ENCODE measurements around the gene NDUFA13.

NDUFA13 gene

GRCh38 chr19:19538061-19538784 is 22.2 kb downstream of the NDUFA13 start, which contains the start of gene CILP2 (continued):
- TF ChIP-seq ZNF214 (tag by site-specific recombination; IDR thresholded peaks at IDR 0.05; ENCODE audit: borderline replicate concordance) (no peak), ZNF558 (tag by site-specific recombination; IDR thresholded peaks at IDR 0.05) (no peak), ZNF416 (tag by site-specific recombination; IDR thresholded peaks at IDR 0.05) (no peak), ZBTB8A (tag by site-specific recombination; IDR thresholded peaks at IDR 0.05) (no peak), GLIS1 (tag by site-specific recombination; IDR thresholded peaks at IDR 0.05) (peak; percentile 79), MEIS1 (CRISPR knock-in tag; IDR thresholded peaks at IDR 0.05; ENCODE audit: borderline replicate concordance) (no peak), ZNF518A (tag by site-specific recombination; conservative IDR thresholded peaks at IDR 0.05; ENCODE audit: low read depth) (no peak), ZNF175 (tag by site-specific recombination; IDR thresholded peaks at IDR 0.05) (no peak), ZBTB26 (tag by site-specific recombination; optimal IDR thresholded peaks at IDR 0.05) (peak; percentile 42), ZBTB21 (tag by site-specific recombination; IDR thresholded peaks at IDR 0.05) (no peak), ZIC2 (tag by site-specific recombination; IDR thresholded peaks at IDR 0.05) (peak; percentile 40), PRDM2 (tag by site-specific recombination; IDR thresholded peaks at IDR 0.05; ENCODE audit: borderline replicate concordance) (no peak), ZNF223 (tag by site-specific recombination; IDR thresholded peaks at IDR 0.05) (0 out of 2 replicates have a peak, but pooled peaks have one; percentile 40), ZNF423 (tag by site-specific recombination; IDR thresholded peaks at IDR 0.05) (no peak), ZNF624 (tag by site-specific recombination; IDR thresholded peaks at IDR 0.05) (no peak), ZNF792 (tag by site-specific recombination; IDR thresholded peaks at IDR 0.05) (no peak), ZBTB6 (tag by site-specific recombination; IDR thresholded peaks at IDR 0.05) (no peak), ZNF2 (tag by site-specific recombination; IDR thresholded peaks at IDR 0.05) (no peak), MYNN (tag by site-specific recombination; IDR thresholded peaks at IDR 0.05; ENCODE audit: borderline replicate concordance) (no peak), ZNF660 (tag by site-specific recombination; IDR thresholded peaks at IDR 0.05) (no peak), ZNF292 (tag by site-specific recombination; IDR thresholded peaks at IDR 0.05; ENCODE audit: borderline replicate concordance, low read depth) (no peak), ZNF266 (tag by site-specific recombination; IDR thresholded peaks at IDR 0.05; ENCODE audit: low read depth) (no peak), ZNF239 (tag by site-specific recombination; IDR thresholded peaks at IDR 0.05) (no peak), ZNF677 (tag by site-specific recombination; IDR thresholded peaks at IDR 0.05) (no peak), ZNF48 (tag by site-specific recombination; IDR thresholded peaks at IDR 0.05) (no peak), ZBTB17 (tag by site-specific recombination; IDR thresholded peaks at IDR 0.05) (peak; percentile 18; the same call in 1 of the 2 replicates), ZNF211 (tag by site-specific recombination; IDR thresholded peaks at IDR 0.05; ENCODE audit: low read depth) (no peak)
